Measurements from ENCODE around the gene MPZL3. TPM values are rescaled to one million over a fixed set of nuclear protein-coding genes. Genes with fewer than 3 reads are reported as not detected.

MPZL3 gene
- total and polyA plus RNA-seq, 7 donors: 0.16 to 6.2 (median 0.55) TPM

GRCh38 chr11:118286545-118286944, 34.4 kb upstream of the MPZL3 start:
- no peak overlapping the region for H3K4me3 ChIP-seq
- no peaks in the 10 kb centered on the region for H3K4me1 ChIP-seq
- intact Hi-C loops (cut with DNase I): no loop called here
- no peaks in the 10 kb centered on the region for H3K27me3 ChIP-seq
- 81 to 86% methylated on average over 2 of the region's 2 CpGs for WGBS, 2 donors
- DNase-seq: no peak
- no peak overlapping the region for H3K27ac ChIP-seq
- H3K9me3 ChIP-seq: no peaks in the 10 kb centered on the region
- TF ChIP-seq EP300 (IDR thresholded peaks at IDR 0.05) (no peak), POLR2AphosphoS5 (IDR thresholded peaks at IDR 0.05) (no peak), POLR2A (IDR thresholded peaks at IDR 0.05) (no peak)
- TF ChIP-seq, protein P1, sequence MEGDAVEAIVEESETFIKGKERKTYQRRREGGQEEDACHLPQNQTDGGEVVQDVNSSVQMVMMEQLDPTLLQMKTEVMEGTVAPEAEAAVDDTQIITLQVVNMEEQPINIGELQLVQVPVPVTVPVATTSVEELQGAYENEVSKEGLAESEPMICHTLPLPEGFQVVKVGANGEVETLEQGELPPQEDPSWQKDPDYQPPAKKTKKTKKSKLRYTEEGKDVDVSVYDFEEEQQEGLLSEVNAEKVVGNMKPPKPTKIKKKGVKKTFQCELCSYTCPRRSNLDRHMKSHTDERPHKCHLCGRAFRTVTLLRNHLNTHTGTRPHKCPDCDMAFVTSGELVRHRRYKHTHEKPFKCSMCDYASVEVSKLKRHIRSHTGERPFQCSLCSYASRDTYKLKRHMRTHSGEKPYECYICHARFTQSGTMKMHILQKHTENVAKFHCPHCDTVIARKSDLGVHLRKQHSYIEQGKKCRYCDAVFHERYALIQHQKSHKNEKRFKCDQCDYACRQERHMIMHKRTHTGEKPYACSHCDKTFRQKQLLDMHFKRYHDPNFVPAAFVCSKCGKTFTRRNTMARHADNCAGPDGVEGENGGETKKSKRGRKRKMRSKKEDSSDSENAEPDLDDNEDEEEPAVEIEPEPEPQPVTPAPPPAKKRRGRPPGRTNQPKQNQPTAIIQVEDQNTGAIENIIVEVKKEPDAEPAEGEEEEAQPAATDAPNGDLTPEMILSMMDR (IDR thresholded peaks at IDR 0.05): no peak
- H3K36me3 ChIP-seq: no peaks in the 10 kb centered on the region

DNA sequence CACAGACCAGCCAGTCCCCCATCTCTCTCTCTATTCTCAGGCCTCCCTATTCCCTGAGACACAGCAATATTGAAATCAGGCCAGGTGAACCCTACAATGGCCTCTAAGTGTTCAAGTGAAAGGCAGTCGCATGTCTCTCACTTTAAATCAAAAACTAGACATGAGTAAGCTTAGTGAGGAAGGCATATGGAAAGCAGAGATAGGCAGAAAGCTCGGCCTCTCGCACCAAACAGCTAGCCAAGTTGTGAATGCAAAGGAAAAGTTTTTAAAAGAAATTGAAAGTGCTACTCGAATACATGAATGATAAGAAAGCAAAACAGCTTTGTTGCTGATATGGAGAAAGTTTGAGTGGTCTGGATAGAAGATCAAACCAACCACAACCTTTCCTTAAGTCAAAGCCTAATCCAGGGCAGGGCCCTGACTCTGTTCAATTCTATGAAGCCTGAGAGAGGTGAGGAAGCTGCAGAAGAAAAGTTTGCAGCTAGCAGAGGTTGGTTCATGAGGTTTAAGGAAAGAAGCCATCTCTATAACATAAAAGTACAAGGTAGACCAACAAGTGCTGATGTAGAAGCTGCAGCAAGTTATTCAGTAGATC, 31.7 kb upstream of the MPZL3 start:
- H3K27ac ChIP-seq: no peak overlapping the region
- intact Hi-C loops (cut with DNase I): no loop called here
- H3K4me1 ChIP-seq: no peaks in the 10 kb centered on the region
- H3K36me3 ChIP-seq: no peaks in the 10 kb centered on the region
- no peak overlapping the region for H3K4me3 ChIP-seq
- TF ChIP-seq POLR2AphosphoS5 (IDR thresholded peaks at IDR 0.05): no peak
- no peak for TF ChIP-seq EP300 (IDR thresholded peaks at IDR 0.05)
- TF ChIP-seq, protein P1 (IDR thresholded peaks at IDR 0.05): no peak
- no peak for TF ChIP-seq POLR2A (IDR thresholded peaks at IDR 0.05)
- H3K27me3 ChIP-seq: peaks cover 0 to 4% (median 0%) of the 10 kb centered on the region in 3 donors
- DNase-seq: no peak
- no peaks in the 10 kb centered on the region for H3K9me3 ChIP-seq
- 20 to 42% methylated on average over 4 of the region's 4 CpGs for WGBS, 2 donors

GRCh38 chr11:118283037-118283636, 31.0 kb upstream of the MPZL3 start:
- Histone ChIP-seq H3K36me3 (no peaks in the 10 kb centered on the region), H3K27ac (no peak overlapping the region), H3K4me1 (no peaks in the 10 kb centered on the region), H3K4me3 (no peak overlapping the region), H3K27me3 (peaks cover 0 to 5% (median 0%) of the 10 kb centered on the region in 3 donors), H3K9me3 (no peaks in the 10 kb centered on the region)
- no peak for TF ChIP-seq POLR2AphosphoS5 (IDR thresholded peaks at IDR 0.05)
- TF ChIP-seq, protein P1 (IDR thresholded peaks at IDR 0.05): no peak
- no peak for TF ChIP-seq POLR2A (IDR thresholded peaks at IDR 0.05)
- TF ChIP-seq EP300 (IDR thresholded peaks at IDR 0.05): no peak
- WGBS, 2 donors: 20 to 58% methylated on average over 5 of the region's 5 CpGs
- intact Hi-C loops (cut with DNase I): no loop called here
- no peak for DNase-seq

- 65 to 89% methylated on average over 6 of the region's 6 CpGs for WGBS, 2 donors
- H3K4me3 ChIP-seq: no peak overlapping the region
- H3K27me3 ChIP-seq: peaks cover 0 to 5% (median 0%) of the 10 kb centered on the region in 3 donors
- H3K4me1 ChIP-seq: no peaks in the 10 kb centered on the region
- H3K9me3 ChIP-seq: no peaks in the 10 kb centered on the region
- H3K36me3 ChIP-seq: no peaks in the 10 kb centered on the region
- H3K27ac ChIP-seq: no peak overlapping the region
- no peak for DNase-seq
- intact Hi-C loops (cut with DNase I): no loop called here
- TF ChIP-seq POLR2A (IDR thresholded peaks at IDR 0.05): no peak
- TF ChIP-seq EP300 (IDR thresholded peaks at IDR 0.05): no peak
- no peak for TF ChIP-seq POLR2AphosphoS5 (IDR thresholded peaks at IDR 0.05)
- TF ChIP-seq, protein P1 (IDR thresholded peaks at IDR 0.05): no peak
Measured at GRCh38 chr11:118282606-118283005, 30.4 kb upstream of the MPZL3 start.
